ENCODE data around the gene SYNC.
"Not testable (repeated sequence)": the region's sequence is repeated elsewhere in the genome, so short reads cannot be mapped to it uniquely, and the experiment has no call there.

The SYNC gene

DNA sequence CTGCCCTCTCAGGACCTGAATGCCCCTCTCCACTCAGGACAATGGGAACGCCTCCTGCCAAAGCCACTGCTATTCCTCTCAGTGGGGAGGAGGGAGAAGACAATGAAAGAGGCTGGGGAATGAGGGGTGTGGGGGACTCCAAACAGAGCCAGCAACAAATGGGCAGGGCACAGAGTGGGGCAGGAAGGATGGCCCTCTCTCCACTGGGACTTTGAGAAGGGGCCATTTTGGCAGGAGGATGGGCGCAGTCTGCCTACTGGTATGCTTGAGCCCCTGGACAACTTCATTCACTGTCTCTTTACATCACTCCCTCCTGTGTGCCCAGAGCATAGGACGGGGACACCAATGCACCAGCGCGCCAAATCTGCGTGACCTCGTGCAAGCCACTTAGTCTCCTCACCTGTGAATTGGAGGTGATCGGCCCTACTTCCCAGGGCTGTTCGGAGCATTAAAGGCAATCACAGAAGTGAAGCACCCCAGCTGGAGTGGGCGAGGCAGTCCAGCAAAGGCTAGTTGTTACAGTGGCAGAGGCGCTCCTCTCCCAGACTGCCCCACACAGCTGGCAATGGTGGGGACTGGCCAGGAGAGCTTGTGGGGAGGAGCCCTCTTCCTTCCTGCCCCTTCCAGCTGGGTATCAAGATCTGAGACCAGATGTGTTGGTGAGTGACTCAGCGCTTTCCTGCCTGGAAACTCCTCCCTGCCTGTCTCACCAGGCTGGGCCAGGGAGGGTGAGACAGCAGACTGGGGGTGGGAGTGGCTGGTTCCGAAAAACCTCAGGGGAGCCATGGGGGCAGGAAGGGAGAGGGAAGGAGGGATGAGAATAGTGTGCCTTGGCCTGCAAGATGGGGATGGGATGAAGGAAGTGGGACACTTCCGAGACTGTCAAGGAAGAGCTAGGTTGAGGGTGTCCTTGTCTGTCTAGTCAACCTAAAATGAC lies 22.4 kb upstream of the SYNC start:
- DNase-seq (ENCODE audit: low spot score): peak; percentile 40

DNA sequence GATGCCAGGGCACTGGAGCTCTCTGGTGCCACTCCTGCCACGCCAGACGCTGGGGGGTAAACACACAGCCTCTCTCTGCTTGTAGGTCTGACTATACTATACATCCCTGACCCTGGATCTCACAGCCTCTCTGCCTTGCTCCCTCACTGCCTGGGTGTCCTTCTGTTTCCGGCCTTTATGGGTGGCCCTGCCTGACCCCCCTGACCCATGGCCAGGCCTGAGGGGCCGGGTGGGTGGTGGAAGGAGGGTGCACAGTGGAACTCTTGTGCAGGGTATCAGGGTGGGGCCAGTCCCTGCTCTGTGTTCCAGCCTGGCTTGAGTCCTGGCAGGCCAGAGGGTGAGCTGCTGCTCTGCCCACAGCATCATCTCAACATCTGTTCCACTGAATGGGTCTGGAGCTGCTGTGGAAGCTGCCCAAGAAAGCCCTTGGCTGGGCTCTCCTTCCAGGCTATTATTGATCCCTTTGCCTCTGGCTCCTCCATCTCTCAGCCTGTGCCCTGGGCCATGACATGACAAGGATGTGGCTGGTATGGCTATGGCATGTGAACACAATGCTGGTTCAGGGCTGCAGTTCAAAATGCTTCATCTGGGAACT lies 17.2 kb upstream of the SYNC start:
- no peak for DNase-seq (ENCODE audit: low spot score)

DNA sequence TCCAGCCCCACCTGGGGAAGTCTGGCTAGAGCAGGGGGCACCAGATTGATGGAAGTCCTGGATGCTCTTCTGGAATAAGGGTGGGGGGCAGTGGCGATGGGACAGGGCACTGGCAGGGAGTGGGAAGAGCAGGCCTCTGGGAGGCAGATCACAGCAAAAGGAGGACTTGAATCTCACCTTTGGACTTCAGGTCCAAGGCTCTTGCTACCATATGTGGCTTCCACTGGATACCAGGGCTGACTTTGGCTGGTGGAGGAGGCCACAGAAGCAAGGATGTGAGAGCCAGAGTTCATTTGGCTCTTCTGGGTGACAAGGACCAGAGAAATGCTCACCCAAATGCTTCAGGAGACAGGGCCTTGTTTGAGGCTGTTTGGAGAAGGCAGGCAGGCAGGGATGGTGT lies 16.0 kb upstream of the SYNC start:
- DNase-seq (ENCODE audit: low spot score): no peak

DNA sequence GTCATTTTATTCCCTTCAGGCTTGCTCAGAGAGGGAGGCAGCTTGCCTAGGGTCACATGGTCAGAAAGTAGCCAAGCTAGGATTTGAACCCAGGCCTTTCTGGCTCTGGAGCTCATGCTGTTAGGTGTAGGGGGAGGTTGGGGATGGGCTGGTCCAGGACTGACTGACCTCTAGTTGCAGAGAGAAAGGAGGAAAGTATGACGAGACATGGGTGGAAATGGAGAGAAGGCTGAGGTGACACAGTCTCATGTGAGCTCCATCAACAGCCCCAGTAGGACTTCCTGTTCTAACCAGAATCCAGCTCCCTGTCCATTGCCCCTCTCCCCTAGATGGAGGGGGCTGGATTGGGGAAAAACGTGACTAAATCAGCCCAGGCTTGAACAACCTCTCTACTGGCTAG lies 15.5 kb upstream of the SYNC start:
- no peak for DNase-seq (ENCODE audit: low spot score)

DNA sequence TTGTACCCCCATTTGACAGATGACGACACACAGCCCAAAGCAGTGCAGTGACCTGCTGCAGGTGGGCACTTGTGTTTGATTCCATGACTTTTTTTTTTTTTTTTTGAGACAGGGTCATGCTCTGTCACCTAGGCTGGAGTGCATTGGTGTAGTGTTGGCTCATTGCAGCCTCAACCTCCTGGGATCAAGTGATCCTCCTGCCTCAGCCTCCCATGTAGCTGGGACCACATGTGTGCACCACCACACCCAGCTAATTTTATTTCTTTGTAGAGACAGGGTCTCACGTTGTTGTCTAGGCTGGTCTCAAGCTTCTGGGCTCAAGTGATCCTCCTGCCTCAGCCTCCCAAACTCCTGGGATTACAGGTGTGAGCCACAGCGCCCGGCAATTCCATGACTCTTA lies 14.9 kb upstream of the SYNC start:
- no peak for DNase-seq (ENCODE audit: low spot score)

DNA sequence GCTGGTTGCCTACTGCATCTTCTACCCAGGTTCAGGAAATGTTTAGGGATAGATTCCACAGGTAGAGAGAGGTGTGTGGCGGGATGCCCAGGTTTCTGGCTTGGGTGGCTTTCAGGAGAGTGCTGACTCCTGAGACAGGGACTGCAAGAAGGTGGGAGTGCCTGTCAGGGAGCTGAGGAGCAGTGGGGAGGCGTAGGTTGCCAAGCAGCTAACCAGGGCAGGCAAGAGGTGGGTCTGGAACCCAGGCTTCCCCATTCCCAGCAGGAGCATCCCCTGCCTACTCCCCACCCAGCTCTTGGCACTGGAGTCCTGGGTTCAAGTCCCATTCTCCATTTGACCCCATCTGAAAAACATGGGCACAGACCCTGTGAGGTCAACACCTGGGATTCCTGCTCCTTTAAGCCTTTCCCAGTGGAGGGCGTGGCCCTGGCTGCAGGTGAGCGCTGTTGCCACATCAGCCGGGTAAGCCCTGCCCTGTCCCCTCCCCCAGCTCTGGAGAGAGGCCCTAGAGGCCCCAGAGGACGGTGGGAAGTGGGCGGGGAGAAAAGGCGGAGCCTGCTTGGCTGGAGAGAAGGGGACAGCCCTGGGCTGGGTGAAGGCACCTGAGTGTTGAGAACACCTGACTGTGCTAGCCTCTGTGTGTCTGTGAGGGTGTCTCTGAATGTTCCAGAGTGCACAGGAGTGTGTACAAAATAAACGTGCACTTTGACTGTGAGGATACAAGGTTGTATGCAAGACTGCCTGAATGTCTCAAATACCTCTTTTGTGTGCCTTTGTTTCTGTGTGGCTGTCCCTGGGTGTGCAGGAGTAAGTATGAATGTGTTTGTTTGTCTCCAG lies 14.0 kb upstream of the SYNC start:
- DNase-seq (ENCODE audit: low spot score): peak; percentile 72

DNA sequence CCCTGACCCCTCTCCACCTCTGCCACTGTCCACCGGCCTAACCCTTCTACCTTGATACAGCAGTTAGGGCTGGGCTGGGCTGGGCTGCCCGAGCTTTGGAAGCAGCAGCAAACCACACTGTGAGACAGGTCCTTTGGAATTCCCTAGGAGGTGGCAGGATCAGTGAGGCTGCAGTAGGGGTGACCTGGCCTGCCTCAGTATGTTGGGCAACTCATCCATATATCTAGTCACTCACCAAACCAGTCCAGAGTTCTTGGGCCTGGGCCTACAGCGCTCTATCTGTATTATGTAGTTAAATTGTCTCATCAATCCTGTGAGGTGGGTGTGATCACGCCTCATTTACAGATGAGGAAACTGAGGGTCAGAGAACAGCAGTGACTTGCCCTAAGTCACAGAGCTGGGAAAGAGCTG lies 13.3 kb upstream of the SYNC start:
- DNase-seq (ENCODE audit: low spot score): no peak

DNA sequence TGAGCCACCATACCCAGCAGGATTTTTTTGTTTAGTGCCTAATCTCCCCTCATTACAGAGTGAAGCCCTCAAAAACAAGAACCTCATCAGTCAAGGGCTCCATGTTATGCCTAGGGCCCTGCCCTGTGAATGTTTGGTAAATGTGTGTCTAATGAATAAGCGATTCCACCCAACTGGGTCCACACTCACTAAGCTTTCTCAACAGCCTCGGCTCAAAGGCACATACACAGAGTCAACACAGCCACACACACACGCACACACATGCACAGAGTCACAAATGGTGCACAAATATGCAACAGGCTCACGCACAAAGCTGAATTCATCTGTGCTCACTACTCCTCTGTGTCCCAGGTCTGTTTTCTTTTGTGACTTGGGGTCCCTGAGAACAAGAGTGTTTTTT lies 11.7 kb upstream of the SYNC start:
- no peak for DNase-seq (ENCODE audit: low spot score)

DNA sequence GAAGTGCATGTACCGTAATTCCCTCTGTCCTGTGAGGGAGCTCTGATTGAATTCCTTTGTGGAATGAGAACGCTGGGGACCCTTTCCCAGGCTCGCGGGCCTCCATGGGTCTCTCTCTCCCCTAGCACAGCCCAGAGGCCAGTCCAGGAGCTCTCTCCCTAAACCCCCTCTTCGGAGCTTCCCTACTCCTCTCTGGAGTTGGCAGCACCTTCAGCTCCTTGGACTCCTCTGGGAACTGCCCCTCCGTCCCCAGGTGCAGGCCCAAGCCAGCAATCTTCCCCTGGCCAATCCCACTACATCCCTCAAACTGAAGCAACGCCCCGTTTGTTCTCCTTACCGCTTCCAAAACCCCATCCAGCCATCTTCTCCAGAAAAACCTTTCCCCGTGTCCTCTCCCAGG lies 10.5 kb upstream of the SYNC start:
- no peak for DNase-seq (ENCODE audit: low spot score)

DNA sequence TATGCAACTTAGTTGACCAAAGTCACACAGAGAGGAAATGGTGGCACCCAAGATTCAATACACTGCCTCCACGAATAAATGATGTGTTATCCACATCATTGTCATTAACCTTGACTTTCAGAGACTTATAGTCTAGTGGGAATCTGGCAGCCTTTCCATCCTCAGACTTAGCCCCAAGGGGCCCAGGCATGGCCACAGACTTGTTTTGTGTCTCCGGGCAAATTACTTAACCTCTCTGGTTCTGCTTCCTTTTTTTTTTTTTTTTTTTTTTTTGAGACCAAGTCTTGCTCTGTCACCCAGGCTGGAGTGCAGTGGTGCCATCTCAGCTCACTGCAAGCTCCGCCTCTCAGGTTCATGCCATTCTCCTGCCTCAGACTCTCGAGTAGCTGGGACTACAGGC lies 8.7 kb upstream of the SYNC start:
- DNase-seq (ENCODE audit: low spot score): not testable (repeated sequence)

DNA sequence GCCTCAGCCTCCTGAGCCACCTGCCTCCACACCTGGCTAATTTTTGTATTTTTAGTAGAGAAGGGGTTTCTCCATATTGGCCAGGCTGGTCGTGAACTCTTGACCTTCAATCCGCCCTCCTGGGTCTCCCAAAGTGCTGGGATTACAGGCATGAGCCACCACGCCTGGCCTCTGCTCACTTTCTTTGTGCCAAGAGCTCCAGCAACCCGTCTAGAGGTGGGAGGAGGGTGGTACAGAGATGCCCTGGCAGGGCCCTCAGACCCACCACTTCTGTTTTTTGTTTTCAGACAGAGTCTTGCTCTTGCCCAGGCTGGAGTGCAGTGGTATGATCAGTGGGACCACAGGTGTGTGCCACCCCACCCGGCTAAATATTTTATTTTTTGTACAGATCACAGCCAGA lies 6.9 kb upstream of the SYNC start:
- DNase-seq (ENCODE audit: low spot score): no peak

DNA sequence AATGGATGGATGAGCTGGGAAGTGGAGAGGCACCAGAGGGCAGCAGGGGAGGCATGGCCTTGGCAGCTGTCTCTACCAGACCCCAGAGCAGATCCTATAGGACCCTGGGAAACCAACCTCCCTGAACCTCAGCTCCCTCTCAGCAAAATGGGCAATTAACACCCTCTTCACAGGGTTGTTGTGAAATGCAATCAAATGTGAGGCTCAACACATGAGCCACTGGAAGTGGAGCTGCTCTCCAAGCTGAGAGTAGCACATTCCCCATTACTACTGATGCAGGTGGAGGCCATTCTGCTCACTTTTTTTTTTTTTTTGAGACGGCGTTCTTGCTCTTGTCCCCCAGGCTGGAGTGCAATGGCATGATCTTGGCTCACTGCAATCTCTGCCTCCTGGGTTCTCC lies 6.5 kb upstream of the SYNC start:
- DNase-seq (ENCODE audit: low spot score): no peak

DNA sequence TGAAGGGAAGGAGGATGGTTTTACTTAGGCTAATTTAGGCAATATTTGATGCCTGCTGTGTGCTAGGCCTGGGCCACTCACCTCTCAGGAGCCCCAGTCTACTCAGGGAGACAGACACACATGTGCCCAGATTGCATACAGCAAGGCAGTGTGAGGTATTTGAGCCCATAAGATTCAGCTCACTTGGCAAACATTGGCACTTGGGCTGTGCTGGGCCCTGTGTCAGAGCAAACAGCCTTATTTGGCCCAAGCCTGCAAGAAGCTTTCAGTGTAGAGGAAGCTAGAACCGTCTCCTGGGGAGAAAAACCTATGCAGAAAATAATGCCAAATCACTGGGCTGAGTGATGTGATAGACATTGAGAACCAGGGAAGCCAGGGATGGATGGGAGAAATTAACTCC lies 3.9 kb upstream of the SYNC start:
- DNase-seq (ENCODE audit: low spot score): no peak

DNA sequence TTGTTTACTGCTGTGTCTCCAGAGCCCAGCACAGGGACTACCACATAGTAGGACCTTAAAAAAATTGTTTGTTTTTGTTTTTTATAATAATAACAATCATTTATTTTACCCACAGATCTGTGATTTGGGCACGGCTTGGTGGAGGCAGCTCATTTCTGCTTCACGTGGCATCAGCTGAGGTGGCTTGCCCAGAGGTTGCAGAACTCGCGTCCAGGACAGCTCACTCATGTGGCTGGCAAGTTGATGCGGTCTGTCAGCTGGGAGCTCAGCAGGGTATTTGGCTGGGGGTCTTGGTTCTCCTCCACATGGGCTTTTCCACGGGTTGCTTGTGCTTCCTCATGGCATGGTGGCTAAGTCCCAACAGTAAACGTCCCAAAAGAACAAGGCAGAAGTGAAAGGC lies 2.9 kb upstream of the SYNC start:
- DNase-seq (ENCODE audit: low spot score): no peak

DNA sequence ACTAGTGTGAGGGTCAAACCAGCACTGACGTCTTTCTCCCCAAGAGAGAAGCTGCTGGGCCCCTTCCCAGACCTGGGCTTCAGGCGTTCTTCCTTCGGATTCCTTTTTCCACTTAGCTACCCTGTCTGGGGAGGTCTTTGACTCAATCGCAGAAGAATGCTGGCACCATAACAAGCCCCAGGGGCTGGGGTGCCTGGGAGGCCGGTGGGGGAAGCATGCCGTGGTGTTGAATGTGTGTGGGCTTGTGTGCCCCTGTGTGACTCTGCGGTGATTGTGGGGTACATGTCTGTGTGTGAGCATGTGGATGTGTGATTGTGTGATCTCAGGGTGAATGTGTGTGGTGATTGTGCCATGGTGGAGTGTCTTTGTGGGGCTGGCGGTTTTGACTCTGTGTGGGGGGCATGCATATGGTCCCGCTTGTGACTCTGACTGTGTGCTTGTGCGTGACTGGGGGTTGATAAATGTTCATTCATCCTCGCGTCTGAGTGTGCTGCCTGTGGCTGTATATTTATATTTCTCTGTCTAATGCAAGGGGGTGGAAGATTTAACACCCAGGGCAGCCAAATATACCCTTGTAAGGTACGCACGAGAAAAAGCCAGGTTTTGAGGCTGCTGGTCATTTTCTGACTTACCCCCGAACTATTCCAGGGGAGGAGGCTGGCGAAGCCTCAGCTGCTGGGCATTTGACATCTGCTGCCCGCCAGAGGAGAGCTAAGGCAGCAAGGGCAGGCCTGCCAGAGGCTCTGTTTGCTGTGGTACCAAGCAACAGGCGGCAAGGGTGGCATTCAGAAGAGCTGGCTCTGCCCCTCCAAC lies 1.1 kb upstream of the SYNC start:
- DNase-seq (ENCODE audit: low spot score): no peak

DNA sequence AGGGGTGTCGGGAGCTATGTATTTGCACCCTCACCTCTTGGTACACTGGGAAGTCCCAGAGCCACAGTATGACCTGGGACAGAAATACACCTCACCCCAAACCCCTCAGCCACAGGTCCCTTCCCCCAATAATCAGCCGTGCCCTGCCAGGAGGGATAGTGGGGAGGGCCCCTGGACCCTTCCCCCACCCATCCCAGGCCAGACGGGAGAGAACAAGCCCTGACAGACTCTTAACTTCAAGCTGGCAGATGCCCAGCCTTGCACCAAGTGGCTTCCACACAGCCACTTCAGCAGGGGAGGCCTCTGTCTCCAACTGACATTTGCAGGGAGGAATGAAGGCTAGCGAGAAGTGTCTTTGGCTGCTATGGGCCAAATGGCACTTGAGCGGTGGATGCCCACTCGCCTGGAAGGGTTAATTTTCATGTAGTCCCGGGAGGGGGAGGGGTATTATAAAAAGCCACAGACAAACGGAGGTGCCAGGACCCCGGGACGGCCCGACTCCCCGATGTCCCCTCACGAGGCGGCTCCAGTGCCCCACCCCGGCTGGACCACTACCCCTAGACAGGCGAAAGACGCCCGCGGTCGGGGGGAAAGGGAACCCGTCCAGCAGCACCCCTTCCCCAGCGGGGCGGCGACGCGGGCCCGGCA lies 495 bp downstream of the SYNC start:
- no peak for DNase-seq (ENCODE audit: low spot score)

DNA sequence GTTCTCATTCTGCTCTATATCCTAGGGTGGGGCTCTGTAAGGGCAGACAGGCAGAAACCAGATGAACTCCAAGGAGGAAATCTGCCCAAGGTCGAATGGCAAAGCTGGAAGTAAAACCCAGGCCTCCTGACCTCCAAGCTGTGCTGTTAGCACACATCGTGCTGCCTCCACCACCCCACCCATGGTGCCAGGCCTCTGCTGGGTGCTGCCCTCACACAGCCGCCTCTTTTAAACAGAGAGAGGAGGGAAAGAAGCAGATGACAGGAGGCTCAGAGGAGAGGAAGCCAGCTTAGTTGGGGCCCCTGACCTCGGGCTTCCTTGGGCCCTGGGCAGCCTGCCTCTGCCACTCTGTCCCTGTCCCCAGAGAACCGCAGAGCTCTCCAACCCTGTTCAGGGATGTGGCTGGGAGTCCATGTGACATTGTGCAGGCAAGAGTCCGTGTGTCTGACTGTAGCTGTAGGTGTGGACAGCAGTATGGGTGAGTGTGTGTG lies 1.1 kb downstream of the SYNC start:
- DNase-seq (ENCODE audit: low spot score): no peak

DNA sequence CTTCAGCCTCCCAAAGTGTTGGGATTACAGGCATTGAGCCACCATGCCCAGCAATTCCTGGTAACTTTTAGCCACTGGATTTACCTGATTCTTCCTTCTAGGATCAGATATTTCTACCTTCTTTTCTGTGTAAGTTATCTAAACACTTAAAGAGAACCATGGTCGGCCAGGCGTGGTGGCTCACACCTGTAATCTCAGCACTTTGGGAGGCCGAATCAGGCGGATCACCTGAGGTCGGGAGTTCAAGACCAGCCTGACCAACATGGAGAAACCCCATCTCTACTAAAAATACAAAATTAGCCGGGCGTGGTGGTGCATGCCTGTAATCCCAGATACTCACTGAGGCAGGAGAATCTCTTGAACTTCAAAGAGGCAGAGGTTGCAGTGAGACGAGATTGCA lies 5.6 kb downstream of the SYNC start:
- DNase-seq (ENCODE audit: low spot score): not testable (repeated sequence)

DNA sequence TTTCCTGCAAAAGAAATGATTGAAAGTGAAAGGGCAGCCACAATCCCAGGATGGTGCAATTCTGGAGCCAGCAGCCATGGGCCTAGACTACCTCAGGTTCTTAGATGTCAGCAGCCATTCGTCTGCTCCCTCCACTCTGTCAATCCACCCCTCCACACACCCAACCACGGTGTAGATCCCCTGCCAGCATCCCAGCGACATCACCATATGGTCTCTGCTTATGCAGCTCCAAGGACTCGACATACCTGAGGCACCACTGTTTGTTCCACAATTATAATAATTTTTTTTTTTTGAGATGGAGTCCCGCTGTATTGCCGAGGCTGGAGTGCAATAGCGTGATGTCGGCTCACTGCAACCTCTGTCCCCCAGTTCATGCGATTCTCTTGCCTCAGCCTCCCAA lies 6.5 kb downstream of the SYNC start:
- DNase-seq (ENCODE audit: low spot score): no peak

DNA sequence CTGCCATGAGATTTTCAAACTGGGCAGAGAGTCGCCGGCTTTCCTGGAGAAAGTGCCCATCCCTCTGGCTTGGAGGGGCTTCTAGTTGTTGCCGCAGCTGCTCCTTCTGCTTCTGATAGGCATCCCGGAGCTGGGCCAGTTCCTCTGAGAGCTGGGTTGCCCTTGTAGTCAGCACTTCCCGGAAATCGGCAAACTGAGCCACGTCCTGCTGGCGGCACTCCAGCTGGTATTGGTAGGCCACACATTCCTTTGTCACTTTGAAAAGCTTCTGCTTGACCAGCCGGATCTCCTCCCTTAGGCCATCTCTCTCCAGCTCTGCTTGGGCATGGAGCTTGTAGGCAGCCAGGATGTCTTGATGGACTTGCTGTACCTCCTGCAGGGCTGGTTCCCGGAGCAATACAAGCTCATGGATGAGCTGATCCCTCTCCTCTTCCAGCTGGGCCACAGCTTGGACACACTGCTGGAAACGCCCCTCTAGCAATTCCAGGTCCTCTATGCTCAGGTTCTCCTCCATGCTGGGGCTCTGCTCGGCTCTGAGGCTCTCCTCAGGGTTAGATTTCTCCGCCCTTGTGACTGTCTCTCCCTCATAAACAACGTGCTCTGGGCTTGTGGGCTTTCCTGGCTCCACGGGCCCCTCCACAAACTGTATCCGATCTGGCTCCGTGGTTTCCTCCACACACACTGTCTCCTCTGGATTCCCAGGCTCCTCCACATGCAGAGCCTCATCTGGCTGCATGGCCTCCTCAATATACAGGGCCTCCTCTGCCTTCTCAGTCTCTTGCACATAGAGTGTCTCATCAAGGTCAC lies 7.3 kb downstream of the SYNC start:
- DNase-seq (ENCODE audit: low spot score): no peak
